Astrocyte (in vitro differentiated cells and primary cell): ENCODE measurements around the gene MRPS18A.

Experiments
- EZH2 ChIP-seq: IDR thresholded peaks from 2 replicates; pipeline ENCODE4 v1.6.1; 2012; ENCODE audit warnings: mild to moderate bottlenecking, low read length, inconsistent platforms; ENCODE audit not compliant: insufficient read depth
- TF ChIP-seq, protein P1 (sequence below): IDR thresholded peaks from 2 replicates; pipeline ENCODE4 v1.5.1; 2011; ENCODE audit warnings: low read depth, mild to moderate bottlenecking, inconsistent platforms, low read length, moderate library complexity; ENCODE audit not compliant: insufficient read depth

DNA sequence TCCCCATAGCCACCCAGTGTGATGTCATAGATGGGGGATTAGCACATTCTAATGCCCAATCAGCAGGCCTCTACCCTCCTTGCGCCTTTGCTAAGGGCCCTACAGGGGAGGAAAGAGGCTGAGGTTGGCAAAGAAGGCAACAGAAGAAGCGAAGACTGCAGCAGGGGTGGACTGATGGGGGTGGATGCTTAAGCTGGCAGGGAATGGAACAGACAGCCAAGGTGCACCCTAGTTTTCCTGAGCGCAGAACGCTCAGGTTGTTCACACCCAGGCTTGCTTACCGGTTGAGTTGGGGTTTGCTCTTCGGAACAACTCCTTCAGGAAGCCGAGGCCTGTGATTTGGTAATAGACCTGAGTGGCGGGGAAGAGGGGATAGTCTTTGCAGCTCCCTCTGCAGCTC is 12.7 kb downstream of the MRPS18A start:
- TF ChIP-seq, protein P1, sequence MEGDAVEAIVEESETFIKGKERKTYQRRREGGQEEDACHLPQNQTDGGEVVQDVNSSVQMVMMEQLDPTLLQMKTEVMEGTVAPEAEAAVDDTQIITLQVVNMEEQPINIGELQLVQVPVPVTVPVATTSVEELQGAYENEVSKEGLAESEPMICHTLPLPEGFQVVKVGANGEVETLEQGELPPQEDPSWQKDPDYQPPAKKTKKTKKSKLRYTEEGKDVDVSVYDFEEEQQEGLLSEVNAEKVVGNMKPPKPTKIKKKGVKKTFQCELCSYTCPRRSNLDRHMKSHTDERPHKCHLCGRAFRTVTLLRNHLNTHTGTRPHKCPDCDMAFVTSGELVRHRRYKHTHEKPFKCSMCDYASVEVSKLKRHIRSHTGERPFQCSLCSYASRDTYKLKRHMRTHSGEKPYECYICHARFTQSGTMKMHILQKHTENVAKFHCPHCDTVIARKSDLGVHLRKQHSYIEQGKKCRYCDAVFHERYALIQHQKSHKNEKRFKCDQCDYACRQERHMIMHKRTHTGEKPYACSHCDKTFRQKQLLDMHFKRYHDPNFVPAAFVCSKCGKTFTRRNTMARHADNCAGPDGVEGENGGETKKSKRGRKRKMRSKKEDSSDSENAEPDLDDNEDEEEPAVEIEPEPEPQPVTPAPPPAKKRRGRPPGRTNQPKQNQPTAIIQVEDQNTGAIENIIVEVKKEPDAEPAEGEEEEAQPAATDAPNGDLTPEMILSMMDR = no peak
- no peak for TF ChIP-seq EZH2
